Measurements from ENCODE around the gene LCN6. TPM values are rescaled to one million over a fixed set of nuclear protein-coding genes. Genes with fewer than 3 reads are reported as not detected.

The LCN6 gene
- total and polyA plus RNA-seq, 9 of the 15 experiments (the other 6 are each of a cell fraction or from before 2014, with no cell fraction given): 0.10 to 0.45 (median 0.37) TPM; not detected in 5

DNA sequence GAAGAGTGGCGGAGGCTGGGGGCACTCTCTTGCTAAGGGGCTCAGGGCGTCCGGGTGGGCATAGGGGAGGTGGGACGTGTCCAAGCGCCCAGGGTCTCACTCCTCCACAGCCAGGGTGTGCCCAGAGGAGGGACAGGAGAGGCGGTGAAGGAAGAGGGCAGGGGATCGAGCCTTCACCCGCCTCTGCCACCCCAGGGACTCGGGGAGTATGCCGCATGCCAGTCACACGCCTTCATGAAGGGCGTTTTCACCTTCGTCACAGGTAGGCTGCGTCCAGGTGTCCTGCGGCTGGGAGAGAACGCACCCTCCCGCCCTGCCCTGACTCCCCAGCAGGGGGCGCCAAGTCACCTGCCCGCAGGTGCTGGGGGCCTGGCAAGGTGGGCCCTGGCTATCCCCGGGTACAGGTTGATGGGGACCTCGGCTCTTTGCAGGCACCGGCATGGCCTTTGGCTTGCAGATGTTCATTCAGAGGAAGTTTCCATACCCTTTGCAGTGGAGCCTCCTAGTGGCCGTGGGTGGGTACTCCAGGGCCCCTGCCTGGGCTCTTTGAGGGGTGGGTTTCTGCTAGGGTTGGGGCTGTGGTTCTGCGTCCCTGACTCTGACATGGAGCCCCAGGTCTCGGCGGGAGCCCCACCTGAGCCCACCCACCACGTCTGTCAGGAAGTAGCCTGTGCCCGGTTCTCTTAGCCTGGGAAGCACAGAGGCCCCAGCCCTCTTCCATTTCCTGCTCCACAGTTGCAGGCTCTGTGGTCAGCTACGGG is 43.4 kb upstream of the LCN6 start (continued):
- TF ChIP-seq HDGF (IDR thresholded peaks at IDR 0.05) (no peak), ZNF561 (CRISPR knock-in tag; conservative IDR thresholded peaks at IDR 0.05) (no peak), SREBF1 (IDR thresholded peaks at IDR 0.05; ENCODE audit: borderline replicate concordance, low read depth, low read length) (no peak), GABPB1 (CRISPR knock-in tag; IDR thresholded peaks at IDR 0.05) (peak; percentile 48; the same call in 1 of the 2 replicates), SMARCA4 (IDR thresholded peaks at IDR 0.05) (no peak), KLF16 (IDR thresholded peaks at IDR 0.05) (peak; percentile 70), U2AF1 (optimal IDR thresholded peaks at IDR 0.05; ENCODE audit: low read depth, low read length) (no peak), UBTF (IDR thresholded peaks at IDR 0.05; ENCODE audit: borderline replicate concordance in 1 of 2, low read depth in 2 of 2, low read length in 2 of 2) (no peak), BHLHE40 (IDR thresholded peaks at IDR 0.05; ENCODE audit: low read length) (peak; percentile 11; the same call in 1 of the 2 replicates), SOX6 (IDR thresholded peaks at IDR 0.05) (no peak), ZBTB1 (CRISPR knock-in tag; IDR thresholded peaks at IDR 0.05; ENCODE audit: borderline replicate concordance, low read depth) (no peak), CXXC5 (CRISPR knock-in tag; IDR thresholded peaks at IDR 0.05) (peak; percentile 29; the same call in 1 of the 2 replicates), FOXO4 (CRISPR knock-in tag; IDR thresholded peaks at IDR 0.05) (no peak), ZNF551 (CRISPR knock-in tag; IDR thresholded peaks at IDR 0.05) (no peak), ZNF347 (CRISPR knock-in tag; IDR thresholded peaks at IDR 0.05; ENCODE audit: low read depth) (no peak), ZNF445 (CRISPR knock-in tag; IDR thresholded peaks at IDR 0.05; ENCODE audit: low read depth) (no peak), PPARD (CRISPR knock-in tag; IDR thresholded peaks at IDR 0.05) (no peak), CBX1 (IDR thresholded peaks at IDR 0.05; ENCODE audit: low read depth) (peak; percentile 24; the same call in 1 of the 2 replicates), ZNF444 (CRISPR knock-in tag; IDR thresholded peaks at IDR 0.05) (no peak)
- TF ChIP-seq, protein P1, sequence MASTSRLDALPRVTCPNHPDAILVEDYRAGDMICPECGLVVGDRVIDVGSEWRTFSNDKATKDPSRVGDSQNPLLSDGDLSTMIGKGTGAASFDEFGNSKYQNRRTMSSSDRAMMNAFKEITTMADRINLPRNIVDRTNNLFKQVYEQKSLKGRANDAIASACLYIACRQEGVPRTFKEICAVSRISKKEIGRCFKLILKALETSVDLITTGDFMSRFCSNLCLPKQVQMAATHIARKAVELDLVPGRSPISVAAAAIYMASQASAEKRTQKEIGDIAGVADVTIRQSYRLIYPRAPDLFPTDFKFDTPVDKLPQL (IDR thresholded peaks at IDR 0.05; ENCODE audit: extremely low read depth, insufficient read length): no peak
- TF ChIP-seq, protein P2, sequence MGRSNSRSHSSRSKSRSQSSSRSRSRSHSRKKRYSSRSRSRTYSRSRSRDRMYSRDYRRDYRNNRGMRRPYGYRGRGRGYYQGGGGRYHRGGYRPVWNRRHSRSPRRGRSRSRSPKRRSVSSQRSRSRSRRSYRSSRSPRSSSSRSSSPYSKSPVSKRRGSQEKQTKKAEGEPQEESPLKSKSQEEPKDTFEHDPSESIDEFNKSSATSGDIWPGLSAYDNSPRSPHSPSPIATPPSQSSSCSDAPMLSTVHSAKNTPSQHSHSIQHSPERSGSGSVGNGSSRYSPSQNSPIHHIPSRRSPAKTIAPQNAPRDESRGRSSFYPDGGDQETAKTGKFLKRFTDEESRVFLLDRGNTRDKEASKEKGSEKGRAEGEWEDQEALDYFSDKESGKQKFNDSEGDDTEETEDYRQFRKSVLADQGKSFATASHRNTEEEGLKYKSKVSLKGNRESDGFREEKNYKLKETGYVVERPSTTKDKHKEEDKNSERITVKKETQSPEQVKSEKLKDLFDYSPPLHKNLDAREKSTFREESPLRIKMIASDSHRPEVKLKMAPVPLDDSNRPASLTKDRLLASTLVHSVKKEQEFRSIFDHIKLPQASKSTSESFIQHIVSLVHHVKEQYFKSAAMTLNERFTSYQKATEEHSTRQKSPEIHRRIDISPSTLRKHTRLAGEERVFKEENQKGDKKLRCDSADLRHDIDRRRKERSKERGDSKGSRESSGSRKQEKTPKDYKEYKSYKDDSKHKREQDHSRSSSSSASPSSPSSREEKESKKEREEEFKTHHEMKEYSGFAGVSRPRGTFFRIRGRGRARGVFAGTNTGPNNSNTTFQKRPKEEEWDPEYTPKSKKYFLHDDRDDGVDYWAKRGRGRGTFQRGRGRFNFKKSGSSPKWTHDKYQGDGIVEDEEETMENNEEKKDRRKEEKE (IDR thresholded peaks at IDR 0.05; ENCODE audit: borderline replicate concordance in 1 of 2, control insufficient read depth in 1 of 2, low read depth in 2 of 2, low read length in 1 of 2): no peak

Data from K562 (cell line).